ENCODE measurements around the gene MOB1B. TPM values are rescaled to one million over a fixed set of nuclear protein-coding genes. Genes with fewer than 3 reads are reported as not detected.

MOB1B gene
- total and polyA plus RNA-seq, 2 experiments from 2014 or later: 11.1 to 22.8 TPM

- Histone ChIP-seq H3K27ac (no peak overlapping the region), H3K4me3 (no peak overlapping the region), H3K4me1 (ENCODE audit: low read depth) (no peaks in the 10 kb centered on the region), H3K9me3 (ENCODE audit: low read depth) (no peaks in the 10 kb centered on the region), H3K27me3 (no peaks in the 10 kb centered on the region), H3K36me3 (no peaks in the 10 kb centered on the region)
- no peak for TF ChIP-seq CTCF (IDR thresholded peaks at IDR 0.05; ENCODE audit: low read depth, low read length)
- no peak for DNase-seq (ENCODE audit: low read depth in 1 of 2, low spot score in 1 of 2)
These were observed 33.4 kb upstream of the MOB1B start for GRCh38 chr4:70868778-70869177.

- Histone ChIP-seq H3K9me3 (ENCODE audit: low read depth) (no peaks in the 10 kb centered on the region), H3K36me3 (no peaks in the 10 kb centered on the region), H3K27ac (no peak overlapping the region), H3K27me3 (no peaks in the 10 kb centered on the region), H3K4me3 (no peak overlapping the region), H3K4me1 (ENCODE audit: low read depth) (no peaks in the 10 kb centered on the region)
- DNase-seq (ENCODE audit: low read depth in 1 of 2, low spot score in 1 of 2): no peak
- no peak for TF ChIP-seq CTCF (IDR thresholded peaks at IDR 0.05; ENCODE audit: low read depth, low read length)
These were observed 29.0 kb upstream of the MOB1B start for GRCh38 chr4:70873216-70873615.

GRCh38 chr4:70874268-70875156 lies 27.7 kb upstream of the MOB1B start:
- TF ChIP-seq CTCF (IDR thresholded peaks at IDR 0.05; ENCODE audit: low read depth, low read length): no peak
- Histone ChIP-seq H3K36me3 (no peaks in the 10 kb centered on the region), H3K4me3 (no peak overlapping the region), H3K27ac (no peak overlapping the region), H3K4me1 (ENCODE audit: low read depth) (no peaks in the 10 kb centered on the region), H3K27me3 (no peaks in the 10 kb centered on the region), H3K9me3 (ENCODE audit: low read depth) (no peaks in the 10 kb centered on the region)
- no peak for DNase-seq (ENCODE audit: low read depth in 1 of 2, low spot score in 1 of 2)

GRCh38 chr4:70877556-70877955 lies 24.6 kb upstream of the MOB1B start:
- no peaks in the 10 kb centered on the region for H3K4me1 ChIP-seq (ENCODE audit: low read depth)

GRCh38 chr4:70880739-70881138 lies 21.4 kb upstream of the MOB1B start:
- no peaks in the 10 kb centered on the region for H3K9me3 ChIP-seq (ENCODE audit: low read depth)
- H3K4me1 ChIP-seq (ENCODE audit: low read depth): no peaks in the 10 kb centered on the region
- H3K4me3 ChIP-seq: no peak overlapping the region
- no peak for DNase-seq (ENCODE audit: low read depth in 1 of 2, low spot score in 1 of 2)
- no peak for TF ChIP-seq CTCF (IDR thresholded peaks at IDR 0.05; ENCODE audit: low read depth, low read length)
- H3K27ac ChIP-seq: no peak overlapping the region
- no peaks in the 10 kb centered on the region for H3K36me3 ChIP-seq
- no peaks in the 10 kb centered on the region for H3K27me3 ChIP-seq

More at GRCh38 chr4:70877556-70877955, 24.6 kb upstream of the MOB1B start:
- no peak for TF ChIP-seq CTCF (IDR thresholded peaks at IDR 0.05; ENCODE audit: low read depth, low read length)
- no peak for DNase-seq (ENCODE audit: low read depth in 1 of 2, low spot score in 1 of 2)
- Histone ChIP-seq H3K4me3 (no peak overlapping the region), H3K27ac (no peak overlapping the region), H3K27me3 (no peaks in the 10 kb centered on the region), H3K9me3 (ENCODE audit: low read depth) (no peaks in the 10 kb centered on the region), H3K36me3 (no peaks in the 10 kb centered on the region)

All from cardiac muscle cell (in vitro differentiated cells and primary cell).